Gastroesophageal sphincter (tissue), 3 donors: ENCODE results near the gene ZNF830.

Experiments used
- EP300 ChIP-seq: sonication (generic); formaldehyde crosslinking; IDR thresholded peaks from one replicate; pipeline ENCODE4 v1.6.1; 2017; ENCODE audit warnings: antibody characterized with exemption, mild to moderate bottlenecking
- POLR2A ChIP-seq, 2 donors: fragments of 450-650 bp; IDR thresholded peaks; one replicate each; pipeline ENCODE4 v1.6.1; 2017; ENCODE audit warnings: antibody characterized with exemption in 2 of 2, mild to moderate bottlenecking in 2 of 2, moderate library complexity in 1 of 2
- POLR2AphosphoS5 ChIP-seq: sonication (generic); formaldehyde crosslinking; IDR thresholded peaks from one replicate; pipeline ENCODE4 v1.6.1; 2017; ENCODE audit warnings: antibody characterized with exemption
- TF ChIP-seq, protein P1 (sequence below), 4 experiments: fragments of 200-600 bp in 2 of 4; fragments of 450-650 bp in 2 of 4; sonication (generic) in 1 of 4; IDR thresholded peaks; one replicate each; pipeline ENCODE4 v1.5.1; 2017 to 2019; ENCODE audit warnings: antibody characterized with exemption in 4 of 4, mild to moderate bottlenecking in 2 of 4, moderate library complexity in 2 of 4

- TF ChIP-seq, protein P1, sequence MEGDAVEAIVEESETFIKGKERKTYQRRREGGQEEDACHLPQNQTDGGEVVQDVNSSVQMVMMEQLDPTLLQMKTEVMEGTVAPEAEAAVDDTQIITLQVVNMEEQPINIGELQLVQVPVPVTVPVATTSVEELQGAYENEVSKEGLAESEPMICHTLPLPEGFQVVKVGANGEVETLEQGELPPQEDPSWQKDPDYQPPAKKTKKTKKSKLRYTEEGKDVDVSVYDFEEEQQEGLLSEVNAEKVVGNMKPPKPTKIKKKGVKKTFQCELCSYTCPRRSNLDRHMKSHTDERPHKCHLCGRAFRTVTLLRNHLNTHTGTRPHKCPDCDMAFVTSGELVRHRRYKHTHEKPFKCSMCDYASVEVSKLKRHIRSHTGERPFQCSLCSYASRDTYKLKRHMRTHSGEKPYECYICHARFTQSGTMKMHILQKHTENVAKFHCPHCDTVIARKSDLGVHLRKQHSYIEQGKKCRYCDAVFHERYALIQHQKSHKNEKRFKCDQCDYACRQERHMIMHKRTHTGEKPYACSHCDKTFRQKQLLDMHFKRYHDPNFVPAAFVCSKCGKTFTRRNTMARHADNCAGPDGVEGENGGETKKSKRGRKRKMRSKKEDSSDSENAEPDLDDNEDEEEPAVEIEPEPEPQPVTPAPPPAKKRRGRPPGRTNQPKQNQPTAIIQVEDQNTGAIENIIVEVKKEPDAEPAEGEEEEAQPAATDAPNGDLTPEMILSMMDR (IDR thresholded peaks at IDR 0.05): no peak
- TF ChIP-seq POLR2A (IDR thresholded peaks at IDR 0.05) (no peak), EP300 (no peak), POLR2AphosphoS5 (no peak)
Measured at GRCh38 chr17:35011671-35012216, 50.4 kb downstream of the ZNF830 start.
